Endothelial cell of umbilical vein (primary cell): ENCODE results near the gene SHLD2. TPM values are rescaled to one million over a fixed set of nuclear protein-coding genes. Genes with fewer than 3 reads are reported as not detected.
"Not testable (repeated sequence)": the region's sequence is repeated elsewhere in the genome, so short reads cannot be mapped to it uniquely, and the experiment has no call there.

Experiments used
- BruUV-seq: library from RNA; stranded (reverse); fragments of 400-500 nt; replicated peaks from 2 replicates; lab custom pipeline; 2021; lab: Mats Ljungman, UMichigan
- CTCF ChIA-PET: fragments of 300-600, 350-600 bp; sonication (Branson Sonifier 250); formaldehyde crosslinking; loops from one replicate; lab custom pipeline; 2021; ENCODE audit warnings: antibody characterized with exemption, inconsistent platforms; lab: Charles Lee
- POLR2A ChIA-PET: fragments of 300-600, 350-600 bp; sonication (Branson Sonifier 250); formaldehyde crosslinking; loops from one replicate; lab custom pipeline; 2021; ENCODE audit warnings: antibody characterized with exemption, inconsistent platforms; lab: Charles Lee
- DNase-seq: peaks from one replicate; pipeline ENCODE4 v3.0.0-alpha.2; 2011; ENCODE audit warnings: low read depth, low spot score
- FAIRE-seq: peaks from 2 replicates; lab custom pipeline; 2011; peaks lifted over from hg19 to GRCh38; lab: Jason Lieb, UNC
- H2AFZ ChIP-seq: 2 replicates; pipeline ENCODE4 v1.6.0; 2012; ENCODE audit warnings: low read depth, low read length, control low read depth, inconsistent platforms
- H3K27ac ChIP-seq: 2 replicates; pipeline ENCODE4 v1.5.1; 2011; ENCODE audit warnings: low read depth, mild to moderate bottlenecking, control low read depth, low read length, moderate library complexity; ENCODE audit not compliant: insufficient read depth
- H3K27me3 ChIP-seq, 2 experiments: 2 replicates each; pipeline versions ENCODE4 v1.6.0 to v1.6.1; 2011; ENCODE audit warnings: low read length in 2 of 2, mixed read lengths in 1 of 2; ENCODE audit not compliant: control insufficient read depth in 2 of 2, insufficient read depth in 2 of 2
- H3K36me3 ChIP-seq, 2 experiments: 2 replicates in 1 of 2; 3 replicates in 1 of 2; pipeline ENCODE4 v1.5.1; 2011; ENCODE audit warnings: low read length in 2 of 2, mild to moderate bottlenecking in 1 of 2, moderate library complexity in 1 of 2; ENCODE audit not compliant: control insufficient read depth in 2 of 2, insufficient read depth in 2 of 2; ENCODE audit errors: extremely low read depth in 1 of 2
- H3K4me1 ChIP-seq: 3 replicates; pipeline ENCODE4 v1.5.1; 2011; ENCODE audit warnings: mild to moderate bottlenecking, low read length; ENCODE audit not compliant: control insufficient read depth, insufficient read depth; ENCODE audit errors: extremely low read depth
- H3K4me2 ChIP-seq: 2 replicates; pipeline ENCODE4 v1.6.1; 2011; ENCODE audit warnings: low read length, control low read depth, mixed read lengths; ENCODE audit not compliant: insufficient read depth
- H3K4me3 ChIP-seq, 3 experiments: fragments of 200-600 bp in 1 of 3; sonication (generic), shearing (Covaris generic) in 1 of 3; replicated peaks in 1 of 3; 2 replicates each; pipeline ENCODE4 v1.5.1; 2011 to 2016; ENCODE audit warnings: control low read depth in 3 of 3, low read length in 3 of 3, mild to moderate bottlenecking in 2 of 3, inconsistent platforms in 1 of 3, low read depth in 1 of 3, moderate library complexity in 1 of 3; ENCODE audit not compliant: insufficient read depth in 1 of 3
- H3K79me2 ChIP-seq: 2 replicates; pipeline ENCODE4 v1.6.0; 2012; ENCODE audit warnings: low read length, inconsistent platforms; ENCODE audit not compliant: control insufficient read depth, insufficient read depth
- H3K9ac ChIP-seq: replicated peaks from 2 replicates; pipeline ENCODE3; 2011; ENCODE audit warnings: low read length, control low read depth; ENCODE audit not compliant: insufficient read depth; ENCODE audit errors: extremely low read depth
- H3K9me1 ChIP-seq: replicated peaks from 3 replicates; pipeline ENCODE4 v1.6.0; 2011; ENCODE audit warnings: mild to moderate bottlenecking, low read length; ENCODE audit not compliant: control insufficient read depth, insufficient read depth; ENCODE audit errors: extremely low read depth
- H3K9me3 ChIP-seq: replicated peaks from 2 replicates; pipeline ENCODE4 v1.5.1; 2012; ENCODE audit warnings: low read length, inconsistent platforms; ENCODE audit not compliant: control insufficient read depth, insufficient read depth
- H4K20me1 ChIP-seq: replicated peaks from 2 replicates; pipeline ENCODE3; 2011; ENCODE audit warnings: mild to moderate bottlenecking, low read length; ENCODE audit not compliant: control insufficient read depth, insufficient read depth; ENCODE audit errors: extremely low read depth
- GATA2 ChIP-seq: IDR thresholded peaks from 2 replicates; pipeline ENCODE4 v1.7.0; 2011; ENCODE audit warnings: low read depth, mild to moderate bottlenecking, moderate library complexity, mixed read lengths, low read length; ENCODE audit not compliant: insufficient read length, insufficient read depth
- dilution Hi-C: fragments of 300-500 bp; cut with MboI; formaldehyde crosslinking; loops from one replicate; pipeline ENCODE4 v1.15.0; 2019; ENCODE audit warnings: low sequenced_read_pairs; ENCODE audit not compliant: extremely low pct_ligation_motif_present
- intact Hi-C: fragments of 100-400 bp; cut with micrococcal nuclease; formaldehyde crosslinking; loops from one replicate; pipeline ENCODE4 v1.10.0; 2022
- polyA plus RNA-seq, 4 experiments: library from polyadenylated mRNA; depleted of rRNA in 3 of 4; stranded (reverse) in 3 of 4; unstranded in 1 of 4; fragments of >200 nt; gene quantifications; 2 replicates each; pipeline versions ENCODE4 v1.2.1 to v1.2.3, GENCODE V29; 2011 to 2012; ENCODE audit warnings: missing spikeins in 1 of 4
- total RNA-seq: library from RNA; stranded (reverse); gene quantifications from 2 replicates; pipeline ENCODE4 v1.2.3, GENCODE V29; 2021

Gene SHLD2
- total and polyA plus RNA-seq, 2 donors (not counting 3 experiments of a cell fraction or from before 2014, with no cell fraction given), result 6.1 to 22.4 TPM

- Histone ChIP-seq H3K4me1 (no peaks in the 10 kb centered on the region), H3K9ac (no peak overlapping the region), H3K36me3 (peaks cover 2 to 5% of the 10 kb centered on the region in 2 experiments), H4K20me1 (no peaks in the 10 kb centered on the region), H3K4me3 (no peak overlapping the region), H3K27me3 (no peaks in the 10 kb centered on the region), H3K27ac (no peak overlapping the region), H3K9me1 (no peaks in the 10 kb centered on the region), H3K9me3 (no peaks in the 10 kb centered on the region), H3K4me2 (no peak overlapping the region), H2AFZ (no peak overlapping the region), H3K79me2 (peaks cover 20% of the 10 kb centered on the region)
- POLR2A ChIA-PET, result no interaction called here
- TF ChIP-seq GATA2, result no peak
- CTCF ChIA-PET, result no interaction called here
- dilution Hi-C loops, result no loop called here
- no peak for FAIRE-seq
- intact Hi-C loops, result no loop called here
- BruUV-seq, result no TSS peak
- DNase-seq, result no peak
These were observed 10.6 kb downstream of the SHLD2 start for GRCh38 chr10:87105446-87106124.

DNA sequence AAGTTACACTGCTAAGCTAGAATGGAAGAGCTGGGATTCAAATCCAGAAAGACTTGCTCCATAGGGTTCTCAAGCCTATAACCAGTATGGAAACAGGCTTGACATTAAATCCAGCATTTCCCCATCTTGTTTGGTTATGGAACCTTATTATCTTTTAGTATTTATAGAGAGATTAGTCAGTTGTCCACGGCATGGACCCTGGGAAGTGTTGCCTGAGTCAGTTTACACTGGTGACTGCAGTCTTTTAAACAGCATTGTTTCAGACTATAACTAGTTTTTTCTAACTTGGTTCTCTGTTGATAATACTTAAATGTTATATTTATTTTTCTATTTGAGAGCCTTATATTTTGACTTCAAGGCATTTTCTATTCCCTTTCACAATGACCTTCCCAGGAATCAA lies 23.1 kb downstream of the SHLD2 start:
- H3K9me1 ChIP-seq, H3K9ac ChIP-seq, H3K4me2 ChIP-seq, CTCF ChIA-PET, H4K20me1 ChIP-seq, H3K79me2 ChIP-seq, intact Hi-C loops, BruUV-seq, H3K36me3 ChIP-seq, H3K4me3 ChIP-seq, DNase-seq, POLR2A ChIA-PET, H3K27ac ChIP-seq, H2AFZ ChIP-seq, H3K9me3 ChIP-seq, H3K27me3 ChIP-seq, FAIRE-seq, H3K4me1 ChIP-seq, dilution Hi-C loops: not testable (repeated sequence)

DNA sequence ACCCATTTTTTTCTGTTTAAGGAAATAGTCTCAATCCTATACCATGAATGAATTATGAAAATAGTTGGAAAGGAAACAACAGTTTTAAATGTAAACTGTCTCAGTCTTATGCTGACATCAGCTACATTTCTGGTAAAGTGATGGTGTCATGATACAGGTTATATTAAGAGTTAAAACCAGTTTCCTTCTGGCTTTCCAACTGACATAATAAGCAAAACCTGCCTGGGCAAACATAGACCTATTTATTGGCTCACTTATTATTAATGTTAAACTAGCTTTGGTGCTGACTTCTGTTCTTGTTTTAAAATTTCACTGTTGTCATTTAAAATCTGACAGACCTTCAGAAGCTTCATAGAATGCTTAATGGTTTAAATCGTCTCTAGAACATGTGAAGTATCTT lies 24.0 kb downstream of the SHLD2 start:
- H2AFZ ChIP-seq, dilution Hi-C loops, H3K4me2 ChIP-seq, FAIRE-seq, DNase-seq, H3K9ac ChIP-seq, H3K27ac ChIP-seq, H3K27me3 ChIP-seq, H3K4me1 ChIP-seq, intact Hi-C loops, CTCF ChIA-PET, H3K4me3 ChIP-seq, H3K9me3 ChIP-seq, BruUV-seq, H3K36me3 ChIP-seq, H3K9me1 ChIP-seq, POLR2A ChIA-PET, H3K79me2 ChIP-seq, H4K20me1 ChIP-seq: not testable (repeated sequence)

- POLR2A ChIA-PET, H3K9ac ChIP-seq, FAIRE-seq, DNase-seq, H3K4me2 ChIP-seq, H4K20me1 ChIP-seq, H3K9me3 ChIP-seq, H3K36me3 ChIP-seq, BruUV-seq, H3K4me3 ChIP-seq, H3K9me1 ChIP-seq, H3K4me1 ChIP-seq, H3K27me3 ChIP-seq, CTCF ChIA-PET, intact Hi-C loops, H3K27ac ChIP-seq, H3K79me2 ChIP-seq, dilution Hi-C loops, H2AFZ ChIP-seq: not testable (repeated sequence)
These were observed 28.3 kb downstream of the SHLD2 start for GRCh38 chr10:87123351-87123750.
